Breast epithelium (tissue), 3 donors: ENCODE results near the gene RBMXL3.

ENCODE experiments used
- CTCF ChIP-seq, 3 donors: fragments of 450-650 bp; IDR thresholded peaks; one replicate each; pipeline ENCODE4 v1.5.1; 2016 to 2017; ENCODE audit warnings: antibody characterized with exemption in 3 of 3, mild to moderate bottlenecking in 3 of 3, moderate library complexity in 3 of 3
- POLR2A ChIP-seq: fragments of 450-650 bp; IDR thresholded peaks from one replicate; pipeline ENCODE4 v1.6.1; 2016; ENCODE audit warnings: antibody characterized with exemption, mild to moderate bottlenecking, moderate library complexity
- POLR2AphosphoS5 ChIP-seq, 3 donors: sonication (generic); formaldehyde crosslinking; IDR thresholded peaks; one replicate each; pipeline ENCODE4 v1.6.1; 2017; ENCODE audit warnings: antibody characterized with exemption in 3 of 3

- TF ChIP-seq CTCF (IDR thresholded peaks at IDR 0.05) (no peak), POLR2A (no peak), POLR2AphosphoS5 (IDR thresholded peaks at IDR 0.05) (no peak)
Measured at GRCh38 chrX:115232933-115233496, 43.8 kb downstream of the RBMXL3 start.
